Trophoblast cell (in vitro differentiated cells and primary cell): ENCODE results near the gene RASSF1.

Experiments used
- DNase-seq, 2 donors: peaks; one replicate each; pipeline ENCODE4 v3.0.0-alpha.2; 2016
- H2AFZ ChIP-seq: 2 replicates; pipeline ENCODE4 v1.6.1; 2013; ENCODE audit warnings: low read length, moderate library complexity, mild to moderate bottlenecking; ENCODE audit not compliant: insufficient read depth, poor library complexity
- H2AK5ac ChIP-seq: 2 replicates; pipeline ENCODE4 v1.6.1; 2013; ENCODE audit warnings: mild to moderate bottlenecking, low read length
- H2BK120ac ChIP-seq: 2 replicates; pipeline ENCODE4 v1.6.1; 2013; ENCODE audit warnings: low read length, mild to moderate bottlenecking, moderate library complexity; ENCODE audit not compliant: insufficient read depth, poor library complexity
- H2BK12ac ChIP-seq: 2 replicates; pipeline ENCODE4 v1.6.1; 2013; ENCODE audit warnings: mild to moderate bottlenecking, low read length, moderate library complexity
- H2BK5ac ChIP-seq: 2 replicates; pipeline ENCODE4 v1.6.1; 2013; ENCODE audit warnings: low read length, low read depth, moderate library complexity, mild to moderate bottlenecking; ENCODE audit not compliant: poor library complexity
- H3K14ac ChIP-seq: 2 replicates; pipeline ENCODE4 v1.6.1; 2013; ENCODE audit warnings: mild to moderate bottlenecking, low read length
- H3K18ac ChIP-seq: 2 replicates; pipeline ENCODE4 v1.6.1; 2013; ENCODE audit warnings: mild to moderate bottlenecking, low read length
- H3K23ac ChIP-seq: 2 replicates; pipeline ENCODE4 v1.6.1; 2013; ENCODE audit warnings: low read length
- H3K27ac ChIP-seq: 2 replicates; pipeline ENCODE4 v1.5.1; 2013; ENCODE audit warnings: low read depth, mild to moderate bottlenecking, inconsistent platforms, low read length, moderate library complexity
- H3K27me3 ChIP-seq: 2 replicates; pipeline ENCODE4 v1.6.1; 2013; ENCODE audit warnings: inconsistent platforms, mild to moderate bottlenecking, low read length, moderate library complexity; ENCODE audit not compliant: insufficient read depth
- H3K36me3 ChIP-seq, 2 experiments: 1 replicate in 1 of 2; 2 replicates in 1 of 2; pipeline ENCODE4 v1.6.1; 2013; ENCODE audit warnings: low read length in 2 of 2, mild to moderate bottlenecking in 2 of 2, moderate library complexity in 1 of 2; ENCODE audit not compliant: insufficient read depth in 2 of 2, control insufficient read depth in 1 of 2
- H3K4ac ChIP-seq: 2 replicates; pipeline ENCODE4 v1.6.1; 2013; ENCODE audit warnings: low read depth, mild to moderate bottlenecking, low read length, moderate library complexity
- H3K4me1 ChIP-seq, 2 experiments: 1 replicate in 1 of 2; 2 replicates in 1 of 2; pipeline ENCODE4 v1.6.1; 2013; ENCODE audit warnings: low read length in 2 of 2, mild to moderate bottlenecking in 2 of 2, moderate library complexity in 1 of 2; ENCODE audit not compliant: insufficient read depth in 2 of 2, control insufficient read depth in 1 of 2
- H3K4me2 ChIP-seq: 2 replicates; pipeline ENCODE4 v1.6.1; 2013; ENCODE audit warnings: inconsistent platforms, mild to moderate bottlenecking, low read length, moderate library complexity
- H3K4me3 ChIP-seq: 2 replicates; pipeline ENCODE4 v1.5.1; 2013; ENCODE audit warnings: mild to moderate bottlenecking, low read depth, low read length, inconsistent platforms
- H3K79me1 ChIP-seq: one replicate; pipeline ENCODE4 v1.6.1; 2013; ENCODE audit warnings: low read length
- H3K79me2 ChIP-seq: 2 replicates; pipeline ENCODE4 v1.6.1; 2013; ENCODE audit warnings: low read length, mild to moderate bottlenecking; ENCODE audit not compliant: control insufficient read depth, insufficient read depth, poor library complexity
- H3K9ac ChIP-seq: 2 replicates; pipeline ENCODE4 v1.6.1; 2013; ENCODE audit warnings: mild to moderate bottlenecking, low read length
- H3K9me3 ChIP-seq: 2 replicates; pipeline ENCODE4 v1.6.1; 2013; ENCODE audit warnings: low read depth, mild to moderate bottlenecking, control low read depth, inconsistent platforms, low read length; ENCODE audit not compliant: insufficient read depth
- H4K12ac ChIP-seq: 2 replicates; pipeline ENCODE4 v1.6.1; 2013; ENCODE audit warnings: low read depth, mild to moderate bottlenecking, low read length, moderate library complexity
- H4K8ac ChIP-seq: 2 replicates; pipeline ENCODE4 v1.6.1; 2013; ENCODE audit warnings: low read depth, mild to moderate bottlenecking, low read length, moderate library complexity
- H4K91ac ChIP-seq: one replicate; pipeline ENCODE4 v1.6.1; 2013; ENCODE audit warnings: low read depth, mild to moderate bottlenecking, low read length, moderate library complexity
- WGBS: extraction: QIAGEN DNeasy Blood & Tissue Kit; methylation state at CpG from one replicate; pipeline ENCODE4 v1.1.7; 2013; ENCODE audit warnings: missing lambda C conversion rate; ENCODE audit not compliant: insufficient read length, insufficient coverage; ENCODE audit errors: extremely low coverage; 5-methylcytosine and 5-hydroxymethylcytosine counted together

RASSF1 gene

DNA sequence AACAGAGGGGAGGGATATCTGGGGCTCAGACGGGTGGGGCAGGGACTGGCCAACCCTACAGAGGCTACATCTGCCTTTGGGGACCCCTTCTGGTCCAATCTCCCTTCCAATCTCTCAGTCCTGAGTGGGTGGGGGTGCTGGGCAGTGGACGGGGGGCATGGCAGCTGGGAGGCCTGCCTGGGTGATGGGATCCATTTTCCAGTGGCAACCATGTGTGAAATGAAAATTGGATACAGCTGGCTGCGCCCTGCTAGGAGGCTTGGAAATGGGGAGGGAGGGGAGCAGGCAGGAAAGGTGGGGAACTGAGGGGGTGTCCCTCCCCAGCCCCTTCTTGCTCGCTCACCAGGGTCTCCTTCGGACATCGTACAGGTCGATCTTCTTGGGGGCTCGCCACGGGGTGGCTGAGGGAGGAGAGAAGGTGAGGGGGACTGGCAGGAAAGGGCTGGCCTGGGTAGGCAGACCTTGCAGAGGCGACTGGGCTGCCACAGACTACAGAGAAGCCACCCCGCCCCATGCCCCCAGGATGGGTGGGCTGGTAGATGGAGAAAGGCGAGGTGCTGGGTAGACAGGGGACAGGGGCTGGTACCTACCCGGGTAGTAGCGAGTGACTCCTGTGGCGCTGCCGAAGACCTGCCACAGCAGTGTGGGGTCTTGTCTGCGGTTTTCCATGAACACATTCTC, 39.9 kb upstream of the RASSF1 start:
- no peak overlapping the region for H3K23ac ChIP-seq

DNA sequence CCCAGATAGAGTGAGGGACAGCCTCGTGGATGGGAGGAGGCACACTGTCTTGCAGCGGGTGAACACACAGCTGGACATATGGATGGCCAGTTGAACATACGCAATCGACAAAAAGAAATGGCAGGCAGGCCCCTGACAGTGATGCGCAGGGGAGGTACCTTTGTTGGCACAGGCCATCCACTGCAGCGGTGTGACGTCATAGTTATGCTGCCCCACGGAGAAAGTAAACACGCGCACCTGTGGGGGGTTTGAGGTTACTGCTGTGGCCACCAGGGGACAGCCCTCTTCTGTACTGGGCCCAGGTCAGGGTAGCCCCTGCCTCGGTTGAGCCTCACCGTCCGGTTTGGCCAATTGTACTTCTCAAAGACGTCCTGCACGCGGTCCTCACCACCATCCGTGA, 38.1 kb upstream of the RASSF1 start:
- Histone ChIP-seq H3K4me3 (no peak overlapping the region), H3K9ac (no peak overlapping the region), H2AFZ (no peak overlapping the region), H3K14ac (no peak overlapping the region), H2BK5ac (no peak overlapping the region), H4K91ac (no peak overlapping the region), H2BK120ac (no peak overlapping the region), H3K9me3 (peaks cover 4% of the 10 kb centered on the region), H3K23ac (no peak overlapping the region), H3K4me2 (no peak overlapping the region), H3K4ac (no peak overlapping the region), H2AK5ac (no peak overlapping the region), H3K79me1 (no peaks in the 10 kb centered on the region), H3K36me3 (no peaks in the 10 kb centered on the region), H3K27me3 (no peaks in the 10 kb centered on the region), H4K8ac (no peak overlapping the region), H3K18ac (no peak overlapping the region), H4K12ac (no peak overlapping the region), H2BK12ac (no peak overlapping the region), H3K4me1 (no peaks in the 10 kb centered on the region), H3K79me2 (no peaks in the 10 kb centered on the region), H3K27ac (no peak overlapping the region)
- DNase-seq: no peak
- WGBS: no CpG with 5 or more reads among the region's 17 CpGs

More for the DNA sequence above, 39.9 kb upstream of the RASSF1 start:
- H2BK120ac ChIP-seq: no peak overlapping the region
- no peak overlapping the region for H3K9ac ChIP-seq
- H2BK12ac ChIP-seq: no peak overlapping the region
- H3K4ac ChIP-seq: no peak overlapping the region
- H3K4me3 ChIP-seq: no peak overlapping the region
- H3K18ac ChIP-seq: no peak overlapping the region
- H3K4me2 ChIP-seq: no peak overlapping the region
- no peak overlapping the region for H4K91ac ChIP-seq
- H3K27me3 ChIP-seq: no peaks in the 10 kb centered on the region
- no peak overlapping the region for H4K8ac ChIP-seq
- no peak overlapping the region for H2AK5ac ChIP-seq
- no peak for DNase-seq
- H3K79me1 ChIP-seq: no peaks in the 10 kb centered on the region
- no peak overlapping the region for H2AFZ ChIP-seq
- no peak overlapping the region for H3K27ac ChIP-seq
- H3K14ac ChIP-seq: no peak overlapping the region
- H4K12ac ChIP-seq: no peak overlapping the region
- WGBS: no CpG with 5 or more reads among the region's 17 CpGs
- H2BK5ac ChIP-seq: no peak overlapping the region
- no peaks in the 10 kb centered on the region for H3K79me2 ChIP-seq
- H3K4me1 ChIP-seq: no peaks in the 10 kb centered on the region
- peaks cover 4% of the 10 kb centered on the region for H3K9me3 ChIP-seq
- H3K36me3 ChIP-seq: no peaks in the 10 kb centered on the region

DNA sequence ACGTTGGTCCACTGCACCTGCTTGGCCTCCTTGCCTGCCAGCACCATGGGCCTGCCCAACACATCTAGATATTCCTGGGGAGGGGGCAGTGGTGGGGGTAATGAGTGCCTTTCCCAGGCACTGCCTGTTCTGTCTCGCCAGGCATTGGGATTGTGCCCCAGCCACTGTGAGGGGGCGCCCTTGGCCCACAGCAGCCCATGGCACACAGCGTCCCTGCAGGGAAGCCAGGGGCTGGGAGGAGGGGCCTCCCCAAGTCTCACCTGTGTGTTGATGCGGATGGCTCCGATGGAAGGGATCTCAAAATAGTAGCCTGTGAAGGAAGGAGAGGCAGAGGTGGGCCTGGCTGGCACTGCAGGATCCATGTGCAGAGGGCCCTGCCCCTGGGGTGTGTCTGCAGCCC, 37.4 kb upstream of the RASSF1 start:
- no peaks in the 10 kb centered on the region for H3K4me1 ChIP-seq
- H3K9ac ChIP-seq: no peak overlapping the region
- H2BK5ac ChIP-seq: no peak overlapping the region
- H2BK120ac ChIP-seq: no peak overlapping the region
- peaks cover 4% of the 10 kb centered on the region for H3K9me3 ChIP-seq
- H3K27ac ChIP-seq: no peak overlapping the region
- H3K36me3 ChIP-seq: no peaks in the 10 kb centered on the region
- H2BK12ac ChIP-seq: no peak overlapping the region
- H3K4ac ChIP-seq: no peak overlapping the region
- no peak overlapping the region for H3K4me2 ChIP-seq
- H3K18ac ChIP-seq: no peak overlapping the region
- no CpG with 5 or more reads among the region's 6 CpGs for WGBS
- no peak overlapping the region for H4K91ac ChIP-seq
- no peak overlapping the region for H4K12ac ChIP-seq
- H3K14ac ChIP-seq: no peak overlapping the region
- H3K27me3 ChIP-seq: no peaks in the 10 kb centered on the region
- H3K23ac ChIP-seq: no peak overlapping the region
- no peak overlapping the region for H3K4me3 ChIP-seq
- H4K8ac ChIP-seq: no peak overlapping the region
- no peaks in the 10 kb centered on the region for H3K79me2 ChIP-seq
- H2AFZ ChIP-seq: no peak overlapping the region
- H2AK5ac ChIP-seq: no peak overlapping the region
- no peaks in the 10 kb centered on the region for H3K79me1 ChIP-seq
- no peak for DNase-seq

DNA sequence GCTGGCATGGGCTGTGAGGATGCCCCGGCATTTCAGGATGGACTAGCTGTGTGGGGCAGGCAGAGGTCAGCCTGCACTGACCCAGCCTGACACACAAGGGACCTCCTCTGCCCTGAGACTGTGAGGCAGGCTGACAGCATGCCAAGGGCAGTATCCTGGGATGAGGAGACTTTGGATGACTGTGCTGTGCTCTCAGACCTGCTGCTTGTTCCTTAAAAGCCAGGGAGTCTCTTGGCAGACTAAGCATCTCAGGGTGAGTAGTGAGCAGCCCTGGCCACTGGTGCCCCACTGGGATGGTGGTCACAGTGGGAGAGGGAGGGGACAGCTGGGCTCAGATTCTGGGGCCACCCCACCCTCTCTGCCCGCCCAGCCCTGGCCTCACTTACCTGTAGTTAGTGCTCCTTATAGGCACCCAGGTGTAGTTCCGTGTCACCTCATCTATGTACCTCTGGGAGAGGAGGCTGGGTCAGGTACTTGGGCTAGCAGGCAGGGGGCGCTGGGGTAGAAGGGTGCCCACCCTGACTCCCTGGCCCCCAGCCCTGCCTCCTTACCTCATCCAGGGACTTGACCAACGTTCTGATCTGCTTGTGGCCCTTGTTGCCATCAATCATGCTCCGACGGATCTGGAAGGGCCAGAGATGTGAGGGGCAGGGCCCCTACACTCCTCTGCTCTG, 34.8 kb upstream of the RASSF1 start:
- H3K36me3 ChIP-seq: no peaks in the 10 kb centered on the region
- no peaks in the 10 kb centered on the region for H3K27me3 ChIP-seq
- H4K12ac ChIP-seq: no peak overlapping the region
- no peak overlapping the region for H3K23ac ChIP-seq
- H3K4ac ChIP-seq: no peak overlapping the region
- no peak overlapping the region for H4K8ac ChIP-seq
- H4K91ac ChIP-seq: no peak overlapping the region
- H3K4me1 ChIP-seq: no peaks in the 10 kb centered on the region
- H2BK120ac ChIP-seq: no peak overlapping the region
- H2BK12ac ChIP-seq: no peak overlapping the region
- H2BK5ac ChIP-seq: no peak overlapping the region
- no peak overlapping the region for H3K14ac ChIP-seq
- H2AK5ac ChIP-seq: no peak overlapping the region
- no peak for DNase-seq
- no CpG with 5 or more reads among the region's 7 CpGs for WGBS
- no peak overlapping the region for H3K4me3 ChIP-seq
- H3K27ac ChIP-seq: no peak overlapping the region
- H3K9me3 ChIP-seq: peaks cover 4% of the 10 kb centered on the region
- no peak overlapping the region for H2AFZ ChIP-seq
- no peak overlapping the region for H3K4me2 ChIP-seq
- no peak overlapping the region for H3K18ac ChIP-seq
- no peaks in the 10 kb centered on the region for H3K79me1 ChIP-seq
- no peaks in the 10 kb centered on the region for H3K79me2 ChIP-seq
- H3K9ac ChIP-seq: no peak overlapping the region
